ENCODE results near the gene RNF17. TPM values are rescaled to one million over a fixed set of nuclear protein-coding genes. Genes with fewer than 3 reads are reported as not detected.

The RNF17 gene
- total and polyA plus RNA-seq, 10 of the 15 experiments (the other 5 are each of a cell fraction or from before 2014, with no cell fraction given) = not detected

GRCh38 chr13:24858953-24859352 lies 95.0 kb downstream of the RNF17 start:
- Histone ChIP-seq H3K4me3 (no peak overlapping the region), H3K79me2 (ENCODE audit: control insufficient read depth, insufficient read depth, low read length) (no peaks in the 10 kb centered on the region), H3K9me3 (replicated peaks; ENCODE audit: control insufficient read depth, insufficient read depth, low read length) (no peaks in the 10 kb centered on the region), H4K20me1 (ENCODE audit: control insufficient read depth, insufficient read depth) (no peaks in the 10 kb centered on the region), H3K9ac (ENCODE audit: control insufficient read depth, insufficient read depth, low read length) (no peak overlapping the region), H3K27me3 (replicated peaks in 1 of 2; ENCODE audit: control insufficient read depth in 2 of 2, insufficient read depth in 2 of 2, low read length in 1 of 2) (no peaks in the 10 kb centered on the region), H3K27ac (ENCODE audit: control insufficient read depth, insufficient read depth) (no peak overlapping the region), H3K36me3 (ENCODE audit: control insufficient read depth in 2 of 2, insufficient read depth in 2 of 2, low read length in 1 of 2) (no peaks in the 10 kb centered on the region), H3K4me2 (ENCODE audit: control insufficient read depth, insufficient read depth) (no peak overlapping the region), H3K4me1 (ENCODE audit: control insufficient read depth, insufficient read depth, low read length) (no peaks in the 10 kb centered on the region), H2AFZ (ENCODE audit: control insufficient read depth, low read depth, low read length) (no peak overlapping the region)
- WGBS (ENCODE audit: insufficient coverage, insufficient replicate concordance, low lambda C conversion rate, missing lambda C conversion rate) = 29% methylated on average over 5 of the region's 5 CpGs
- CTCF ChIA-PET = interaction anchor here (1.0 to 2.4 kb wide), 3 partner anchors 10 to 109 kb away, joined by 3 to 9 read pairs (median 5); no protein-coding TSS in a partner anchor
- peak; percentile 28; the same call in 1 of the 2 replicates for TF ChIP-seq SPI1 (IDR thresholded peaks at IDR 0.05; ENCODE audit: borderline replicate concordance, insufficient read depth, low read depth, low read length)
- TF ChIP-seq CTCF (IDR thresholded peaks at IDR 0.05 in 2 of 3, conservative IDR thresholded peaks at IDR 0.05 in 1 of 3; ENCODE audit: control insufficient read depth in 2 of 3, extremely low read depth in 1 of 3, insufficient read depth in 1 of 3, low read depth in 3 of 3, low read length in 3 of 3) = peak in 1 of 3 experiments; percentile 1; a peak in 1 of 6 replicates
- TF ChIP-seq SREBF1 (IDR thresholded peaks at IDR 0.05; ENCODE audit: low read length) = no peak
- TF ChIP-seq HCFC1 (IDR thresholded peaks at IDR 0.05; ENCODE audit: low read length) = no peak
- POLR2A ChIA-PET = no interaction called here
- SMC1A ChIA-PET (ENCODE audit: uncharacterized antibody, unreplicated experiment) = interaction anchor here (0.7 to 0.8 kb wide), 3 partner anchors 8 to 604 kb away, joined by 3 read pairs; no protein-coding TSS in a partner anchor
- RAD21 ChIA-PET (ENCODE audit: unreplicated experiment) = interaction anchor here (0.6 kb wide), 1 partner anchor 45 kb away, joined by 3 read pairs; no protein-coding TSS in a partner anchor
- no TSS peak for BruUV-seq (replicated peaks)
- no peak for DNase-seq (ENCODE audit: low read depth, low spot score)
- ATAC-seq = 0 out of 3 replicates have a peak, but pooled peaks have one; percentile 48
- no peak for FAIRE-seq
- intact Hi-C loops (cut with micrococcal nuclease; ENCODE audit: unreplicated experiment) (loop anchor here (10.0 kb wide), 1 partner anchor 116 kb away; no protein-coding TSS in a partner anchor), in situ Hi-C loops (cut with MboI) (no loop called here)

- H2AFZ ChIP-seq (ENCODE audit: control insufficient read depth, low read depth, low read length) = no peak overlapping the region
- in situ Hi-C loops (cut with MboI) (no loop called here), intact Hi-C loops (cut with micrococcal nuclease; ENCODE audit: unreplicated experiment) (no loop called here)
- FAIRE-seq (no peak), DNase-seq (ENCODE audit: low read depth, low spot score) (no peak), ATAC-seq (no peak)
- H3K4me3 ChIP-seq = no peak overlapping the region
- ChIA-PET SMC1A (ENCODE audit: uncharacterized antibody, unreplicated experiment) (no interaction called here), RAD21 (ENCODE audit: unreplicated experiment) (no interaction called here), CTCF (no interaction called here), POLR2A (no interaction called here)
- H3K27me3 ChIP-seq (replicated peaks in 1 of 2; ENCODE audit: control insufficient read depth in 2 of 2, insufficient read depth in 2 of 2, low read length in 1 of 2) = no peaks in the 10 kb centered on the region
- no peaks in the 10 kb centered on the region for H3K79me2 ChIP-seq (ENCODE audit: control insufficient read depth, insufficient read depth, low read length)
- no peak overlapping the region for H3K27ac ChIP-seq (ENCODE audit: control insufficient read depth, insufficient read depth)
- no peaks in the 10 kb centered on the region for H3K9me3 ChIP-seq (replicated peaks; ENCODE audit: control insufficient read depth, insufficient read depth, low read length)
- no TSS peak for BruUV-seq (replicated peaks)
- no peaks in the 10 kb centered on the region for H4K20me1 ChIP-seq (ENCODE audit: control insufficient read depth, insufficient read depth)
- no peaks in the 10 kb centered on the region for H3K4me1 ChIP-seq (ENCODE audit: control insufficient read depth, insufficient read depth, low read length)
- no peaks in the 10 kb centered on the region for H3K36me3 ChIP-seq (ENCODE audit: control insufficient read depth in 2 of 2, insufficient read depth in 2 of 2, low read length in 1 of 2)
- 61% methylated on average over 4 of the region's 4 CpGs for WGBS (ENCODE audit: insufficient coverage, insufficient replicate concordance, low lambda C conversion rate, missing lambda C conversion rate)
- no peak overlapping the region for H3K9ac ChIP-seq (ENCODE audit: control insufficient read depth, insufficient read depth, low read length)
- H3K4me2 ChIP-seq (ENCODE audit: control insufficient read depth, insufficient read depth) = no peak overlapping the region
- TF ChIP-seq TCF7 (IDR thresholded peaks at IDR 0.05; ENCODE audit: borderline replicate concordance) (no peak), CREM (IDR thresholded peaks at IDR 0.05; ENCODE audit: low read depth) (no peak), BMI1 (IDR thresholded peaks at IDR 0.05; ENCODE audit: borderline replicate concordance) (no peak), MAX (IDR thresholded peaks at IDR 0.05; ENCODE audit: low read depth, low read length) (no peak), RCOR1 (conservative IDR thresholded peaks at IDR 0.05; ENCODE audit: low read depth, low read length) (no peak), E4F1 (IDR thresholded peaks at IDR 0.05; ENCODE audit: borderline replicate concordance, partially characterized antibody) (no peak), NFYA (IDR thresholded peaks at IDR 0.05; ENCODE audit: borderline replicate concordance, low read depth, low read length) (no peak), EED (IDR thresholded peaks at IDR 0.05; ENCODE audit: low read depth) (no peak)
Measured at GRCh38 chr13:24860770-24861169, 96.8 kb downstream of the RNF17 start.

All from GM12878 (cell line).